WERI-Rb-1 (cell line): ENCODE results near the gene SMARCD3.

ENCODE experiments used
- DNase-seq: peaks from one replicate; pipeline ENCODE4 v3.0.0-alpha.2; 2020
- H3K27ac ChIP-seq: fragments of 250-450 bp; sonication (Bioruptor Pico); 2 replicates; pipeline ENCODE4 v1.5.1; 2020; ENCODE audit warnings: mild to moderate bottlenecking, moderate library complexity
- H3K27me3 ChIP-seq: fragments of 250-450 bp; sonication (Bioruptor Pico); 2 replicates; pipeline ENCODE4 v1.5.1; 2021; ENCODE audit warnings: mild to moderate bottlenecking, low read depth, moderate library complexity; ENCODE audit not compliant: insufficient read depth, severe bottlenecking
- H3K36me3 ChIP-seq: fragments of 250-450 bp; sonication (Bioruptor Pico); 2 replicates; pipeline ENCODE4 v1.5.1; 2020; ENCODE audit warnings: mild to moderate bottlenecking, moderate library complexity
- H3K4me3 ChIP-seq: 2 replicates; pipeline ENCODE4 v1.5.1; 2011; ENCODE audit warnings: low read depth, mild to moderate bottlenecking, control low read depth, low read length
- H3K9me3 ChIP-seq: fragments of 250-450 bp; sonication (Bioruptor Pico); 2 replicates; pipeline ENCODE4 v1.5.1; 2021; ENCODE audit warnings: mild to moderate bottlenecking, moderate library complexity; ENCODE audit not compliant: severe bottlenecking
- TF ChIP-seq, protein P1 (sequence below): IDR thresholded peaks from 2 replicates; pipeline ENCODE4 v1.5.1; 2011; ENCODE audit warnings: low read depth, mild to moderate bottlenecking, control low read depth, inconsistent platforms, low read length

Gene SMARCD3

DNA sequence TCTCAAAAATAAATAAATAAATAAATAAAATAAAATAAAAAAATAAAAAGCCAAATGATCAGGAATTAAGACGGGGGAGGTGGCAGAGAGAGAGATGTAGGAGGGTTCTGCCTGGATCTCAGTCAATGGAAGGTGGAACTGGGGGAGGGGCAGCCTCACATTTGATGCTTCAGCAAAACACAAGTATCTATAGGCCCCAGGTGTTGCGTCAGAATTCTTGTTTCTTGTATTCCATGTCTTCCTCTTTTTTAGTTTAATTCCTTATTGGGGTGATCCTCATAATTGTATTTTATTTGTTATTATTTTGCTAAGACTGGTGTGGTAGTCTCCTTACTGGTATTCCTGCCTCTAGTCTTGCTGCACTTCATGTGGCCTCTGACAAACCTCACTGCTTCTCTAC is 41.4 kb upstream of the SMARCD3 start:
- TF ChIP-seq, protein P1, sequence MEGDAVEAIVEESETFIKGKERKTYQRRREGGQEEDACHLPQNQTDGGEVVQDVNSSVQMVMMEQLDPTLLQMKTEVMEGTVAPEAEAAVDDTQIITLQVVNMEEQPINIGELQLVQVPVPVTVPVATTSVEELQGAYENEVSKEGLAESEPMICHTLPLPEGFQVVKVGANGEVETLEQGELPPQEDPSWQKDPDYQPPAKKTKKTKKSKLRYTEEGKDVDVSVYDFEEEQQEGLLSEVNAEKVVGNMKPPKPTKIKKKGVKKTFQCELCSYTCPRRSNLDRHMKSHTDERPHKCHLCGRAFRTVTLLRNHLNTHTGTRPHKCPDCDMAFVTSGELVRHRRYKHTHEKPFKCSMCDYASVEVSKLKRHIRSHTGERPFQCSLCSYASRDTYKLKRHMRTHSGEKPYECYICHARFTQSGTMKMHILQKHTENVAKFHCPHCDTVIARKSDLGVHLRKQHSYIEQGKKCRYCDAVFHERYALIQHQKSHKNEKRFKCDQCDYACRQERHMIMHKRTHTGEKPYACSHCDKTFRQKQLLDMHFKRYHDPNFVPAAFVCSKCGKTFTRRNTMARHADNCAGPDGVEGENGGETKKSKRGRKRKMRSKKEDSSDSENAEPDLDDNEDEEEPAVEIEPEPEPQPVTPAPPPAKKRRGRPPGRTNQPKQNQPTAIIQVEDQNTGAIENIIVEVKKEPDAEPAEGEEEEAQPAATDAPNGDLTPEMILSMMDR = no peak
- H3K27me3 ChIP-seq = no peaks in the 10 kb centered on the region
- H3K27ac ChIP-seq = no peak overlapping the region
- no peak for DNase-seq
- H3K4me3 ChIP-seq = no peak overlapping the region
- H3K9me3 ChIP-seq = no peaks in the 10 kb centered on the region
- H3K36me3 ChIP-seq = no peaks in the 10 kb centered on the region

DNA sequence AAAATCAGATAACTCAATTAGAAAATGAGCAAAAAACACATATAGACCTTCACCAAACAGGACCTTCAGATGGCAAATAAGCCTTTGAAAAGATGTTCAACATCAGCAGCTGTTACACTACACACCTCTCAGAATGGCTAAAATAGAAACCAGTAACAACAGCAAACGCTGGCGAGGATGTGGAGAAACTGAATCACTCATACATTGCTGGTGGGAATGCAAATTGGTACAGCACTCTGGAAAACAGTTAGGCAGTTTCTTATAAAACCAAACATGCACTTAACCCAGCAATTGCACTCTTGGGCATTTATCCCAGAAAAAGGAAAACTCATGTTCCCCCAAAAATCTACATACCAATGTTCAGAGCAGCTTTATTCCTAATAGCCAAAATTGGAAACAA is 37.7 kb upstream of the SMARCD3 start:
- DNase-seq = no peak
- no peaks in the 10 kb centered on the region for H3K27me3 ChIP-seq
- no peaks in the 10 kb centered on the region for H3K36me3 ChIP-seq
- no peak overlapping the region for H3K27ac ChIP-seq
- H3K9me3 ChIP-seq = no peaks in the 10 kb centered on the region
- TF ChIP-seq, protein P1 = no peak
- H3K4me3 ChIP-seq = no peak overlapping the region

DNA sequence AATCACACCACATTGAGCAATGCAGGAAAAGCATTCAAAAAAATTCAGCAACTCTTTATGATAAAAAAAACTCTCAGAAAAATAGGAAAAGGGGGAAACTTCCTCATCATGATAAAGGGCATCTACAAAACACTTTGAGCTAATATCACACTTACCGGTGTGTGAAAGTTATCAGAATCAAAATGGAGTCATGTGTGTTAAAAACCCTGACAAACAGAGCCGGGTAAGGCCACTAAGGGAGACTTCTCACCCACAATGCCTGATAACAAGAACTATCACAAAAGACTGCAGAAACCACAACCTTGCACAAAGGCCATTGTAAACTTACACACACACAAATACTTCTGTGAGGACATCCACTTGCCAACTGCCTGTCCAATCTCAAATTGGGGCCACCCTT is 34.8 kb upstream of the SMARCD3 start:
- TF ChIP-seq, protein P1 = no peak
- Histone ChIP-seq H3K36me3 (no peaks in the 10 kb centered on the region), H3K9me3 (no peaks in the 10 kb centered on the region)

DNA sequence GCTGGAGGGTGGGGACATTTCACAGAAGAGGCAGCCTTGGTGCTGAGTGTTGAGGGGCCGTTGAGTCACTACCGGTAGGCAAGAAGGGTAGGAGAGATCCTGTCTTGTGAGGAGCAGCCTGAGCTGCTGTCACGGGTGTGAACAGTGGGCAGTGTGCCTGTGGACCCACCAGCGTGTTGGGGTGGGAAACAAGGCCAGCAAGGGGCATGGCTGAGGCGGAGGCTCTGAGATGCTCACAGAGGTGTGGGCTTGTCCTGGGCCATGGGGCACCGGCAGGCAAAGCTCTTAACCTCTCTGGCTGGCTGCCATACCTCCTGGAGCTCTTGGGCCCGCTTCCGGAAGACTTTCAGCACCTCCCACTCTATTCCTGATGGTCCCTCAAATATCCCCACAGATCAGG is 33.6 kb upstream of the SMARCD3 start:
- Histone ChIP-seq H3K36me3 (no peaks in the 10 kb centered on the region), H3K9me3 (no peaks in the 10 kb centered on the region), H3K4me3 (no peak overlapping the region), H3K27ac (no peak overlapping the region), H3K27me3 (no peaks in the 10 kb centered on the region)
- TF ChIP-seq, protein P1 = no peak
- no peak for DNase-seq

More for the DNA sequence above, 34.8 kb upstream of the SMARCD3 start:
- Histone ChIP-seq H3K27me3 (no peaks in the 10 kb centered on the region), H3K4me3 (no peak overlapping the region), H3K27ac (no peak overlapping the region)
- no peak for DNase-seq

DNA sequence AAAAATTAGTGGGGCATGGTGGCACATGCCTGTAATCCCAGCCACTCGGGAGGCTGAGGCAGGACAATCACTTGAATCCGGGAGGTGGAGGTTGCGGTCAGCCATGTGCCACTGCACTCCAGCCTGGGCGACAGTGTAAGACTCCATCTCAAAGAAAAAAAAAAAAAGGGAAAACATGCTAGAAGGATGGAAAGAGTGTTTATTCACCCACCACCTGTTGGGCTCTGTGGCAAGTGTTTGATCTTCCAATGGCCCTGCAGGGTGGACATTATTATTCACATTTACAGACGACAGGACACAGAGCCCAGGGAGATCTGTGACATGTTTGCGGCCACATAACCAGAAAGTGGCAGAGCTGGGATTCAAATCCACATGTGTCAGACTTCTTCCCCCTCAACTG is 33.2 kb upstream of the SMARCD3 start:
- TF ChIP-seq, protein P1 = no peak
- Histone ChIP-seq H3K27me3 (no peaks in the 10 kb centered on the region), H3K36me3 (no peaks in the 10 kb centered on the region), H3K27ac (no peak overlapping the region), H3K9me3 (no peaks in the 10 kb centered on the region), H3K4me3 (no peak overlapping the region)
- DNase-seq = no peak

DNA sequence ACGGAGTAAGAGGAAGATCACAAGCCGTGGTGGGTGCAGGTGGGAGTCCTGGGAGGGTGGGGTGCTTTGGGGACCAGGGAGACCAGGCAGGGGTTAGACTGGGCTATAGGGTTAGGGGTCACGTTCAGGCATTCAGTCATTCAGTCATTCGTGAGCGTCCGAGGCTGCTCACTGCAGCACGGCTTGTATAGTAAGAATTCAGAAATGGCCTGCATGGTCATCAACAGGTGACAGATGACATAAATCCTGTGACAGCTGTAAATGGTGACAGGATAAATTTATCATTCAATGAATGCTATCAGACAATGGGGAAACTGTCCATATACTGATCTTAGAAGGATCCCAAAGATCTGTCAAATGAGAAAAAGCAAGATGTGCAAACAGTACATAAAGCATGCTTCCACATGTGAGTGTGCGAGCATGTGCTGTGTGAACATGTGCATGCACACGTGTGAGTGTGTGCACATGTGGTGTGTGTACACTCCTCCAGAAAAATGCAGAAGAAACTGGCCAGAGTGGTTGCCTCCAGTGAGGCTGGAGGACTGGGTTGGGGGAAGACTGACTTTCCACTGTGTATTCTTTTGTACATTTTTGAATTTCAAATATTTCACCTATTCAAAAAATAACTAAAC is 32.0 kb upstream of the SMARCD3 start:
- H3K27me3 ChIP-seq = no peaks in the 10 kb centered on the region
- TF ChIP-seq, protein P1 = no peak
- H3K9me3 ChIP-seq = no peaks in the 10 kb centered on the region
- H3K36me3 ChIP-seq = no peaks in the 10 kb centered on the region
- no peak overlapping the region for H3K4me3 ChIP-seq
- DNase-seq = no peak
- no peak overlapping the region for H3K27ac ChIP-seq
